Activated T-helper 9 cell treated with anti-CD3 and anti-CD28 coated beads, Interleukin-2, amount 50 U/mL, for 16 hours (primary cell): Measurements from ENCODE around the gene SLC1A3.

Experiments
- DNase-seq: peaks from one replicate; pipeline ENCODE4 v3.0.0-alpha.2; 2020; ENCODE audit warnings: low read depth

The SLC1A3 gene

DNA sequence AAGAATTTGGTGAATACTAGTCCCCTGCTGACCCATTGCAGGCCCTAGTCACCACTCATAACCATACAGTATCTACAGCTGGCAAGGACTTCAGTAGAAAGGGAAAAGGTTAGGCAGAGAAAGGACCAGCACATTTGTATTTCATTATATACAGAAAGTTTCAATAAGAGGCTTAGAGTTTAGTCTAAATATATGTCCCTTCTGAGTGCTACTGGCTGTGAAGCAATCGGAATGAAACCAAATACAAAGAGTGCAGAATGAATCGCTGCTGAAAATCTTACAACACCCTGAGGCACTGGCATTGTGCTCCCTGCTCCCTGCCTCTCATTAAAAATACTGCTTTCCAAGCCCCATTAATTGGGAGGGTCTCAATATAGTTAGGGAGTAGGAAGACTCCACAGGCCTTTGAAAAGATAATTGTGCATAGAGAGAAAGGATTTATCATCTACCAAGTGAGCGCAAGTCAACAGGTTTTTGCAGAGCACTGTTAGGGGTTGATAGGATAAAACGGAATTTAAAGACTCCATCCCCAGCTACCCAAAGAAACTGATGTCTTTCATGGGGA lies 110.8 kb downstream of the SLC1A3 start:
- DNase-seq = no peak

DNA sequence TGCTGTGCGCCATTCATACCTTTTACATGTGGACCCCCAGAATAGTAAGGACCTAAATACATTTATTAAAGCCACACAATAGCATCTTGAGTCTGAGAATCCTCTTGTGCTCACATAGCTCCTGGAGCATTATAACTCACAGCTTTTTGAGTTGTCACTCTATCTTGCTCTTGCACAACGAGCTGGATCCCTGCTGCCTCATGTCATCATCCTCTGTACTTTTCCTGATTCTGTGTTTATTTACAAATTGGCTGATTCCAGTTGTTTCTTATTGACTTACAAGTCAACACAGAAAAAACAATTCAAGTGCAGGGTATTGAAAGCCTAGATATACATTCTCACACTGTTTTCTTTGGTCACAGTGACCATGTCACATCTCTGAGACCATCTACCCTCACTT lies 112.9 kb downstream of the SLC1A3 start:
- no peak for DNase-seq

DNA sequence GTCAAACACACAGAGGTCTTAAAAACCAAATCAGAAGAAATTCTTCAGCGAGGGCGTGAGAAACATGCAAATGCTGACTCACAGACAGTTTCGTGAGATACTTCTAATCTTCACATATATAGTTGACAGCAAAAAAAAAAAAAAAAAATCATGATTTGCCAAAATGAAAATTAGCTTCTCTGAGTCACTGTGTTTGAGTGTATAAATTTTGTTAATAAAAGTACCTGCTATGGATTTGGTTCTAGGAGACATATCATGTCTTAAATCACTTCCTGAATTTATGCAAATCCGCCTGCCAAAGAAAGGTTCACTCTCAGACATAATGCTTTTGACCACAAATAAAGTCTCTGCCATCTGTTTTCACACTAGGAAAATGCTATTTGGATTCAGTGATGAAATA lies 114.3 kb downstream of the SLC1A3 start:
- no peak for DNase-seq

DNA sequence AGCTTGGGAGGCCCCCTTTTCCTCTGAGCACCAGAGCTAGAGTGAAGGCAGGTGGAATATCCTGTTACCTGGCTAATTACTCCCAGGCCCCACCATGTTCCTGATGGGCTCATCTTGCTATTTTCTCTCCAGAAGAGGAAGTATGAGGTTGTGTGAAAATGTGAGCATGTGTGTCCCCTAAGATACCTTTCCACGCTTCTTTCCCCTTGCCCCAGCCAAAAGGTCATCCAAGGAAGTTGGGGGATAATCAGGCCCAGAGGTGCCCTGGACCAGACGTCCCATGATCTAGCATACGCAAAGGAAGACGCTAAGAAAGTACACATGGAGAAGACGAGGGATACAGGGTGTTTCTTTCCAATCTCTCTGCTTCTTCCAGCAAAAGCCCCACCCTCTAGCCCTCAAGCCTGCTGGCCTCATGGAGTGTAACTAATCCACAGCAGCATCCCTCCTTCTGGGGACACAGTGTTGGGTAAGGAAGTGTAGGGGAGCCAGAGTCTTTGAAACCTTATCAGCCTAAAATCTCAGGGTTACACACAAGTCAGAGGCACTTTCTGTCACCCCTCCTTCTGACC lies 115.3 kb downstream of the SLC1A3 start:
- DNase-seq = no peak

DNA sequence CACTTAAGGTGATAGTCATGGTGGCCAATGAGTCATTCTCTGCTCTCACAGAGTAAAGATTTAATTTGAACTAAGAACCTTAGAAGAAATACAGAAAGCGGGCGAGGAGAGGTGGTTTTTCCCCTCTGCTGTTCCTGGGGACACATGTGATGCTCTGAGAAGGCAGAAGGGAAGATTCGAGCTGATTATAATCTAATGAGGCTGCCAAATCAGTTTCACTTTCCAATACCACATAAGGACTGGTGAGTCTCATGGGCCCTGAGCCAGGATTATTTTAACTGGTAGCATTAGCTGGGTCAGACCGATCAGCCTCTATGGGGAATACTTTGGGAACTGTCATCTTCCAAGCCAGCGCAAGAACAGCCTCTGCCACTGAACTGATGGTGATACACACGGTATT lies 116.5 kb downstream of the SLC1A3 start:
- DNase-seq = no peak

DNA sequence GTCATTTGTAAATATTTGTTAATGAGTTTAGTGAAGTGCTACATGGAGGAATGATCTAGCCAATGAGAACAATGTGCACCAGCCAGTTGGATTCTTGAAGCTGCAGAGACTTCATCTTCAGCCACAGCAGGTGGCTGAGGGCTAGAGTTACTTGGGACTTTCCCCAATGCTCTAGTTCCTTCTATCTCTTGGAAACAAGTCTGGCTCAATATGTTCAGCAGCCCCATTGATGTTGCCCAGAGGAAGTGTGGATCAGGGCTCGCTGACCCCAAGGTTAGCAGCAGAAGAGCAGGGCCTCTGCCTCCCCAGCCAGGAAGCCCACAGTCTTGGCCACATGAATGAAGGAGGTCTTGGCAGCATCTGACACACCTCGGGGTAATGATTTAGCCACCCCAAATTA lies 117.5 kb downstream of the SLC1A3 start:
- DNase-seq = no peak

GRCh38 chr5:36724467-36725332 lies 118.3 kb downstream of the SLC1A3 start:
- no peak for DNase-seq

- DNase-seq = no peak
These were observed 119.9 kb downstream of the SLC1A3 start for GRCh38 chr5:36726317-36726716.

- no peak for DNase-seq
These were observed 120.4 kb downstream of the SLC1A3 start for GRCh38 chr5:36726767-36727166.

DNA sequence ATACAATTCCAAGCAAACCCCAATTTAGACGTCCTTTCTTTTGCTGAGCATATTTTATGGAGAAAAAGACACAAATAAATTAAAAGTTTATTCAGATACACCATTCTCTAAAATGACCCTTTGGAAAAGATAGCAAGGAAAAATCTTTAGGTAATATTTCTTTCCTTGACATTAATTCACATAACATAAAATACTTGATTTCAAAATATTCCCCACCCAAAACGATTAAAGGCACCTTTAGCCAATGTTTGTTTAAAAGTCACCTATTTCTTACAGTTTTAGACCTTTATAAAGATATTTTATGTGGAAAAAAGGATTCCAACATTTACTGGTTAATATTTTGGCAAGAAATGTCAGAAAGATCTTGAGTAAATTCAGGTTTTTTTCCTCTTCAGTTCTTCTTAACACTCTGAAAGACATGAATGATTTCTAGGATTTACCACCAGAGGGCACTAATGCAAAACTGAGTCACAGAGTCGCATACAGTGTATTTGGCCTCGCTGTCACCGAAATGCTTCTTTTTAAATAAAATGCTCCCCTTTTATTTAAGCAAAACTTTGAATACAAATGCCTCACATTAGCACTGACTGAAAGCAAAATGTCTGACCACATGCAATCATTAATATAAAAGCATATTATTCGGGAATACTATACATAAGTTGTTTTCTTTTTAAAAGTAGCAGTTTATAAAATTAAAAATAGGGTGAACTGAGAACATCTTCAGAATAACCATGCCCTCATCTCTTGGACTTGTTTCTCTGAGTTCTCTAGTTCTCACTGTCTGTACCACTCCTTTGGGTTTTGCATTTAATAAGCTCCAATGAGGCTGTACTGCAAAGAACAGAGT lies 122.5 kb downstream of the SLC1A3 start:
- DNase-seq = no peak

DNA sequence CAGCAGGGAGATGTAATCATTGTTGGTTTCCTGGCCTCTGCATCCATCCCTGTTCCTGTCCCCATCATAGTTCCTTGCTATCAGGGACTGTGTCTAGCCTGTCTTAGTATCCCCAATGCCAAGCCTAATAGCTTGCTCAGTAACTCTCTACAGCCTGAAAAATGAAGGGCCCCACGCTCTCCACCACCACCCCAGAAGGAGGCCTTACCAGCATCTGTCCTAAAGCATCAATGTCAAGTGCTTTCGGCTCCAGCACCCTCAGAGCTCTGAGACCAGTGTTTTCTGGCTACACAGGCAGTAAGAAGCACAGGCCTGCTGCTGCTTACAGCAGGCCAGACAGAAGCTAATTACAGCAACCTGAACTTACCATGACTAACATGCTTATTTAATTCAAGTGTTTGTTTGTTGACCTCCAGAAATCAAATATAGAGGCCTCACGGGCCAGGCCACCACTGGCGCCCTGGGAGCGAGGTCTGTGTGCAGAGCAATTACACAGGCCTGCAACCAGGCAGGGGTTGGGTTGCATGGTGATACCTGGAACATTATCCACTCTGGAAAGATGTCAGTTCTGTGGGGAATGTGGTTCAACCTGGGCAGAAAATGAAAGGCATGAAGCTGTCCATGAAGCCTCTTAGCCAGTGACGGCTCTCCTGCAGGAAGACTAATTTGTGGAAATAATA lies 124.3 kb downstream of the SLC1A3 start:
- no peak for DNase-seq

DNA sequence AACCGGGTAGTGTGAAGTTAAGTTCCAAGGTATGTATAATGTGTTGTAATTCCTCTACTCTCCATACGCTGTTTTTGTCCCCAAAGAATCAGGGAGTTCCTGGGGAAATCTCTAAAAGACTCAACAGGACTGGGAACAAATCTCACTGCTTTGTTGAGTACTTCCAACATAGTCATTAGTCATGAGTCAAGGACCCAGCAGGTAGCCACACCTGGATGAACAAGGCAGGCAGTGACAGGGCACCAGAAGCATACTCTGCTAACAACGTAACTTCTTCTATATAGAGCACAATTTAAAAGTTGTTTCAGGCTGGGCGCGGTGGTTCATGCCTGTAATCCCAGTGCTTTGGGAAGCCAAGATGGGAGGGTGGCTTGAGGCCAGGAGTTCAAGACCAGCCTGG lies 126.8 kb downstream of the SLC1A3 start:
- DNase-seq = no peak

DNA sequence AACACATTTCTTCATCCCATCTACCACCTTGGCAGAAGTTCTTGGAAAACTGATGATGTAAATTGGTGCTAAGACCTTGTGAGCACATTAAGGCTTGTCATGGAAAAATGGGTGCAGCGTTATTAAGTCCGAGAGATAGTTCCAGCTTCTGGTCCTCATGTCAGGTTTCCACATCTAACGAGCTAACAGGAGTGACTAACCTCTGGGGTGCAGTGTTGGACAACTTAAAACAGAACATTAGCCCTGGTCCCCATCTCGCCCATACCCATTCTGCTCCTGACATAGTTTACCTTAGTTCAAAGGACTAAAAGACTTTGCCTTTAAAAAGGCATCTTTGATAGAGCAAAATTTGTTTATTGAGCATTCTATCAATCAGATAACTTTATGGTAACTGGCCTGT lies 128.0 kb downstream of the SLC1A3 start:
- DNase-seq = no peak

- DNase-seq = no peak
These were observed 129.5 kb downstream of the SLC1A3 start for GRCh38 chr5:36735891-36736290.
